Right lobe of liver (tissue), 4 donors: ENCODE data around the gene WDR48.

Experiments used
- CTCF ChIP-seq, 4 donors: fragments of 200-600 bp in 3 of 4; fragments of 450-650 bp in 1 of 4; IDR thresholded peaks; one replicate each; pipeline versions ENCODE4 v1.5.1 to v1.8.0; 2016 to 2022; ENCODE audit warnings: antibody characterized with exemption in 4 of 4, mild to moderate bottlenecking in 2 of 4
- POLR2A ChIP-seq: fragments of 450-650 bp; IDR thresholded peaks from one replicate; pipeline ENCODE4 v1.6.1; 2017; ENCODE audit warnings: antibody characterized with exemption, mild to moderate bottlenecking
- donor health status: DM: no; HTN: no; CAD: no.
- donor health status: DM: no; HTN: no; CAD: no.
- donor health status: DM: no; HTN: yes; CAD: no.

DNA sequence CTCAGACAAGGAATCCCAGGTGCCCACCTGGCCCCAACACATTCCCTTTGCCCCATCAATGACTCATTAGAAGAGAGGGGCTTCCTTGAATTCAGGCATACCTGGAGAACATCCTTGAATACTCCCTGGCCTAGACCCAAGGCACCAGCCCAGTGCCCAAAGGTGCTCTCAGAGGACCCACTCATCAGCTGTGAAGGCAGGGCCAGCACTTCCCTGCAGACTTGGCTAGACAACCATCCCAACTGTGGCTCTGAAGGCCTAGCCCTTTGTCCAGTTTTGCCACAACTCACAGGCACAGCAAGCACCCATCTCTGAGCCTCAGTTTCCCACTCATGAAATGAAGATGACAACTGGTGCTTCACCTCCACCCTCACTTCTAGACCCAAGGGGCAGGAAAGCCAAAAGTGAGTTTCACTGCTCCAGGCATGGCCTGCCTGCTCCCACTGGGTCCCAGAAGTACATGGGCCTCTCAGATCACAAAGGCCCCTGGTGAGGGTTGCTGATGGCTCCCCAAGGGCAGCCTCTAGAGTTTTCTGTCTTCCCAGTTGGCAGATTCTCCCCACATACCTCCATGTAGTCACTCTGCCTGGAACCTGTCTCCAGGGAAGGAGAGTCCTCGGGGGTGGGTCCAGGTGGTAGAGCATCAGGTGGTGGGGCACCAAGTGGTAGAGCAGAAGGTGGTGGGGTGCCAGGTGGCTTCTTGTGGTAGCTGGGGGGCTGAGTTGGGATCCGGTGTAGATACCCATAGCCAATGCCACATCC is 48.1 kb downstream of the WDR48 start:
- TF ChIP-seq CTCF (IDR thresholded peaks at IDR 0.05) (no peak), POLR2A (no peak)
